ENCODE data around the gene OR4D1. TPM values are rescaled to one million over a fixed set of nuclear protein-coding genes. Genes with fewer than 3 reads are reported as not detected.

OR4D1 gene
- total RNA-seq, 1 experiment from 2014 or later = not detected

DNA sequence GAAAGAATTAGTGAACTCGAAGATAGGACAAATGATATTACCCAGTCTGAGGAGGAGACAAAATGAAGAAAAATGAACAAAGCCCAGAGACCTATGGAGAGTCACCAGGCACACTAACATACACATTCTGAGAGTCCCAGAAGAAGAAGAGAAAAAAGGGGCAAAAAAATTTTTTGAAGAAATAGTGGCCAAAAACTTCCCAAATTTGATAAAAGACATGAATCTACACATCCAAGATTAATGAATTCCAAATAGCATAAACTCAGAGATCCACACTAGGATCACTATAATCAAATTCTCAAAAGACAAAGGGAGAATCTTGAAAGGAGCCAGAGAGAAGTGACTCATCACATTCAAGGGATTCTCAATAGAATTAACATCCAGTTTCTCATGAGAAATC lies 3.4 kb upstream of the OR4D1 start:
- no peaks in the 10 kb centered on the region for H3K4me1 ChIP-seq
- no TSS peak for BruUV-seq (replicated peaks)
- no peaks in the 10 kb centered on the region for H3K27me3 ChIP-seq (replicated peaks; ENCODE audit: control insufficient read depth, insufficient read depth, low read length)
- ChIA-PET CTCF (no interaction called here), POLR2A (no interaction called here)
- TF ChIP-seq, protein P1, sequence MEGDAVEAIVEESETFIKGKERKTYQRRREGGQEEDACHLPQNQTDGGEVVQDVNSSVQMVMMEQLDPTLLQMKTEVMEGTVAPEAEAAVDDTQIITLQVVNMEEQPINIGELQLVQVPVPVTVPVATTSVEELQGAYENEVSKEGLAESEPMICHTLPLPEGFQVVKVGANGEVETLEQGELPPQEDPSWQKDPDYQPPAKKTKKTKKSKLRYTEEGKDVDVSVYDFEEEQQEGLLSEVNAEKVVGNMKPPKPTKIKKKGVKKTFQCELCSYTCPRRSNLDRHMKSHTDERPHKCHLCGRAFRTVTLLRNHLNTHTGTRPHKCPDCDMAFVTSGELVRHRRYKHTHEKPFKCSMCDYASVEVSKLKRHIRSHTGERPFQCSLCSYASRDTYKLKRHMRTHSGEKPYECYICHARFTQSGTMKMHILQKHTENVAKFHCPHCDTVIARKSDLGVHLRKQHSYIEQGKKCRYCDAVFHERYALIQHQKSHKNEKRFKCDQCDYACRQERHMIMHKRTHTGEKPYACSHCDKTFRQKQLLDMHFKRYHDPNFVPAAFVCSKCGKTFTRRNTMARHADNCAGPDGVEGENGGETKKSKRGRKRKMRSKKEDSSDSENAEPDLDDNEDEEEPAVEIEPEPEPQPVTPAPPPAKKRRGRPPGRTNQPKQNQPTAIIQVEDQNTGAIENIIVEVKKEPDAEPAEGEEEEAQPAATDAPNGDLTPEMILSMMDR (IDR thresholded peaks at IDR 0.05; ENCODE audit: insufficient read depth in 1 of 2, low read depth in 1 of 2, low read length in 1 of 2, severe bottlenecking in 1 of 2, unreplicated experiment in 1 of 2) = no peak
- H3K27ac Mint-ChIP-seq (ENCODE audit: unreplicated experiment) = no peak overlapping the region
- peaks cover 35% of the 10 kb centered on the region for H3K9me3 Mint-ChIP-seq (ENCODE audit: unreplicated experiment)
- peaks cover 36% of the 10 kb centered on the region for H3K27me3 Mint-ChIP-seq (ENCODE audit: insufficient read depth, unreplicated experiment)
- intact Hi-C loops (cut with micrococcal nuclease; ENCODE audit: unreplicated experiment) = no loop called here
- no peak overlapping the region for H3K4me3 Mint-ChIP-seq (ENCODE audit: unreplicated experiment)
- DNase-seq = no peak
- H3K9me3 ChIP-seq = no peaks in the 10 kb centered on the region; the same call in 1 of the 2 replicates
- no peaks in the 10 kb centered on the region for H3K36me3 Mint-ChIP-seq (ENCODE audit: insufficient read depth, unreplicated experiment)
- no peaks in the 10 kb centered on the region for H3K36me3 ChIP-seq (ENCODE audit: control insufficient read depth, insufficient read depth, low read length)
- no peak overlapping the region for H3K4me3 ChIP-seq (ENCODE audit: low read depth, low read length)
- no peaks in the 10 kb centered on the region for H3K4me1 Mint-ChIP-seq (ENCODE audit: low read depth, unreplicated experiment)

DNA sequence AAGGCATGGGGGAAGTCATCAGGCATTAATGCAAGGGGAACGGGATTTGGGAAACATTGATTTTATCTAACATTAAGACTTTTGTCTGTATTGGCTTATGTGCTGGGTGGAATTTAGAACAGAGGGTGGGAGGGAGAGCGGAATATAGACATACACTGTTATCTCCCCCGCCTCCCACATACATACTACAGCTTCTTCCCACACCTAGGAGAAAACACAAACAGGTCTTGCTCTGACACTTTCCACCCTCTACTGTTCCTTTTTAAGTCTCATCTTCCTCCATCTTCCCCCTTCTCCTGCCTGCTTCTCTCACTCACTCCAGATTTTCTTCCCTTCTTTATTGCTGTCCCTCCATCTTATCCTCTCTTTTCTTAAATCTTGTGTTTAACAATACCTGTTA lies 425 bp downstream of the OR4D1 start:
- Mint-ChIP-seq H3K27me3 (ENCODE audit: insufficient read depth, unreplicated experiment) (peaks cover 38% of the 10 kb centered on the region), H3K9me3 (ENCODE audit: unreplicated experiment) (peaks cover 22% of the 10 kb centered on the region), H3K4me1 (ENCODE audit: low read depth, unreplicated experiment) (no peaks in the 10 kb centered on the region), H3K4me3 (ENCODE audit: unreplicated experiment) (no peak overlapping the region), H3K27ac (ENCODE audit: unreplicated experiment) (no peak overlapping the region), H3K36me3 (ENCODE audit: insufficient read depth, unreplicated experiment) (no peaks in the 10 kb centered on the region)
- Histone ChIP-seq H3K9me3 (no peaks in the 10 kb centered on the region; the same call in 1 of the 2 replicates), H3K36me3 (ENCODE audit: control insufficient read depth, insufficient read depth, low read length) (no peaks in the 10 kb centered on the region), H3K27me3 (replicated peaks; ENCODE audit: control insufficient read depth, insufficient read depth, low read length) (no peaks in the 10 kb centered on the region; the same call in 1 of the 2 replicates), H3K4me1 (no peaks in the 10 kb centered on the region), H3K4me3 (ENCODE audit: low read depth, low read length) (no peak overlapping the region)
- intact Hi-C loops (cut with micrococcal nuclease; ENCODE audit: unreplicated experiment) = no loop called here
- ChIA-PET CTCF (no interaction called here), POLR2A (no interaction called here)
- TF ChIP-seq, protein P1 (IDR thresholded peaks at IDR 0.05; ENCODE audit: insufficient read depth in 1 of 2, low read depth in 1 of 2, low read length in 1 of 2, severe bottlenecking in 1 of 2, unreplicated experiment in 1 of 2) = no peak
- BruUV-seq (replicated peaks) = no TSS peak
- DNase-seq = no peak

DNA sequence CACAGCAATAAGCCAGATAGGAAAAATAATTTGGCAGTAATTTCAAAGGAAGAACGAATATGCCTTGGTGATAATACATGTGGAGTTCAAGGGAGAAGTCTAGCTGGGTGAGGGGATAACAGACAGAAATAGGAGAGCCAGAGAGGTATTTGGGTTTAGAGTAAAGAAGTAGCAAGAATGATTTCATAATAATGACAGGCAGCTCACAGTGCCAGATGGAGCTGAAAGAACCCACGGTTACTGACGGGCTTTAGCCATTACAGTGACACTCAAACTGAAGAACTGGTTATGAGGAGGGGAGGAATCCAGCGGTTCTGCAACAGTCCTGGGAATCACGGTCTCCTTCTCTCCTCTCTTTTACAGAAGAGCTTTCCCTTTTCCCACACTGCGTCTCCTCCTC lies 2.2 kb downstream of the OR4D1 start:
- CTCF ChIA-PET = no interaction called here
- no peaks in the 10 kb centered on the region for H3K4me1 Mint-ChIP-seq (ENCODE audit: low read depth, unreplicated experiment)
- no peaks in the 10 kb centered on the region for H3K36me3 ChIP-seq (ENCODE audit: control insufficient read depth, insufficient read depth, low read length)
- POLR2A ChIA-PET = no interaction called here
- H3K27ac Mint-ChIP-seq (ENCODE audit: unreplicated experiment) = no peak overlapping the region
- H3K9me3 ChIP-seq = no peaks in the 10 kb centered on the region
- H3K27me3 Mint-ChIP-seq (ENCODE audit: insufficient read depth, unreplicated experiment) = peaks cover 33% of the 10 kb centered on the region
- intact Hi-C loops (cut with micrococcal nuclease; ENCODE audit: unreplicated experiment) = no loop called here
- H3K9me3 Mint-ChIP-seq (ENCODE audit: unreplicated experiment) = peaks cover 4% of the 10 kb centered on the region
- H3K27me3 ChIP-seq (replicated peaks; ENCODE audit: control insufficient read depth, insufficient read depth, low read length) = no peaks in the 10 kb centered on the region; the same call in 1 of the 2 replicates
- no peaks in the 10 kb centered on the region for H3K36me3 Mint-ChIP-seq (ENCODE audit: insufficient read depth, unreplicated experiment)
- DNase-seq = no peak
- BruUV-seq (replicated peaks) = no TSS peak
- TF ChIP-seq, protein P1 (IDR thresholded peaks at IDR 0.05; ENCODE audit: insufficient read depth in 1 of 2, low read depth in 1 of 2, low read length in 1 of 2, severe bottlenecking in 1 of 2, unreplicated experiment in 1 of 2) = no peak
- no peak overlapping the region for H3K4me3 ChIP-seq (ENCODE audit: low read depth, low read length)
- H3K4me1 ChIP-seq = no peaks in the 10 kb centered on the region
- no peak overlapping the region for H3K4me3 Mint-ChIP-seq (ENCODE audit: unreplicated experiment)

Measured in Caco-2 (cell line).